Adrenal gland (tissue), 12 donors: Measurements from ENCODE around the gene KCNT2. TPM values are rescaled to one million over a fixed set of nuclear protein-coding genes. Genes with fewer than 3 reads are reported as not detected.
"Not testable (repeated sequence)": the region's sequence is repeated elsewhere in the genome, so short reads cannot be mapped to it uniquely, and the experiment has no call there.

Experiments used
- DNase-seq, 7 donors: peaks; one replicate each; pipeline ENCODE4 v3.0.0-alpha.2; 2019 to 2020
- H3K27ac ChIP-seq, 5 donors: fragments of 200-600 bp; sonication (generic) in 4 of 5; 1 replicate in 3 of 5; 2 replicates in 2 of 5; pipeline versions ENCODE4 v1.5.1 to v1.8.0; 2016 to 2020; ENCODE audit warnings: mild to moderate bottlenecking in 1 of 5
- H3K27me3 ChIP-seq: fragments of 200-600 bp; 2 replicates; pipeline ENCODE4 v1.8.0; 2021
- H3K36me3 ChIP-seq, 2 donors: fragments of 200-600 bp; replicated peaks in 1 of 2; 1 replicate in 1 of 2; 2 replicates in 1 of 2; pipeline versions ENCODE4 v1.5.1 to v1.8.0; 2018 to 2022
- H3K4me1 ChIP-seq, 2 donors: fragments of 200-600 bp; replicated peaks in 1 of 2; 1 replicate in 1 of 2; 2 replicates in 1 of 2; pipeline versions ENCODE4 v1.5.1 to v1.8.0; 2018 to 2021
- H3K4me3 ChIP-seq, 4 donors: fragments of 200-600 bp; sonication (generic) in 3 of 4; one replicate each; pipeline ENCODE4 v1.5.1; 2016 to 2018
- H3K9me3 ChIP-seq, 3 donors: fragments of 200-600 bp; sonication (generic) in 1 of 3; replicated peaks in 1 of 3; 1 replicate in 2 of 3; 2 replicates in 1 of 3; pipeline versions ENCODE4 v1.5.1 to v1.8.0; 2016 to 2021
- POLR2A ChIP-seq, 2 donors: fragments of 450-650 bp; IDR thresholded peaks; one replicate each; pipeline ENCODE4 v1.6.1; 2017; ENCODE audit warnings: antibody characterized with exemption in 2 of 2, mild to moderate bottlenecking in 2 of 2, moderate library complexity in 1 of 2
- WGBS, 4 donors: extraction: QIAGEN DNeasy Blood & Tissue Kit in 2 of 4; methylation state at CpG; one replicate each; pipeline versions ENCODE4 v1.1.5 to v1.1.7; 2013 to 2017; 5-methylcytosine and 5-hydroxymethylcytosine counted together
- intact Hi-C, 2 donors: fragments of 100-400 bp; cut with DNase I; formaldehyde crosslinking; loops; one replicate each; pipeline versions ENCODE4 v1.14.1 to v1.15.0; 2022 to 2023
- polyA plus RNA-seq, 3 donors: library from polyadenylated mRNA; stranded (reverse); fragments of 200-250 nt in 2 of 3; fragments of 350-450 nt in 1 of 3; fragmentation: Illumina TruSeq in 1 of 3; extraction: RNeasy Lipid Tissue Mini Kit (QIAGEN cat#74804) in 1 of 3; gene quantifications; one replicate each; pipeline ENCODE4 v1.2.3, GENCODE V29; 2013 to 2014
- total RNA-seq, 9 donors: library from RNA; depleted of rRNA in 4 of 9; stranded (reverse); fragments of >200 nt in 4 of 9; fragments of 120-200 nt in 1 of 9; fragmentation: NEBNext Ultra II Directional in 1 of 9; extraction: Animal tissue kit (Norgen Biotek cat#: 25700) in 1 of 9; gene quantifications; one replicate each; pipeline versions ENCODE4 v1.1.0 to v1.2.4, GENCODE V29; 2013 to 2023
- TF ChIP-seq, protein P1 (sequence below), 6 experiments: fragments of 450-650 bp in 4 of 6; fragments of 200-600 bp in 2 of 6; sonication (generic) in 1 of 6; IDR thresholded peaks; 1 replicate in 5 of 6; 2 replicates in 1 of 6; pipeline versions ENCODE4 v1.5.1 to v1.8.0; 2016 to 2021; ENCODE audit warnings: antibody characterized with exemption in 6 of 6, mild to moderate bottlenecking in 2 of 6, moderate library complexity in 1 of 6
- donor health status: healthy with polysubstance abuse.
- donor health status: Bipolar disorder and iron deficiency.
- donor health status: DM: yes; HTN: yes; CAD: no.
- donor health status: DM: no; HTN: no; CAD: no.
- donor health status: DM: no; HTN: no; CAD: no.
- donor health status: DM: yes; HTN: yes; CAD: no.

The KCNT2 gene
- total and polyA plus RNA-seq, 12 donors: 0.54 to 4.0 (median 1.2) TPM

DNA sequence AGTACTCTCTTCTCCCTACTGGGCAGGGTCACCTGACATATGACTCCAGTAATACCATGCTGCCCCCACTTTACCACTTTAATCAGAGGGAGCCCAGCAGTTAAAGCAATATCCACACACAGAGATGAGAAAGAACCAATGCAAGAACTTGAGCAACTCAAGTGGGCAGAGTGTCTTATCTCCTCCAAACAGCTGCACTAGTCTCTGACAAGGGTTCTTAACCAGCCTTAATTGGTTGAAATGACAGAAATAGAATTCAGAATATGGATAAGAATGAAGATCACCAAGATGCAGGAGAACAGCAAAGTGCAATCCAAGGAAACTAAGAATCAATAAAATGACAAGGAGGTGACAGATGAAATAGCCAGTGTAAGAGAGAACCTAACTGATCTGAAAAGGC, 91.0 kb downstream of the KCNT2 start:
- Histone ChIP-seq H3K9me3 (no peaks in the 10 kb centered on the region), H3K4me1 (no peaks in the 10 kb centered on the region), H3K36me3 (no peaks in the 10 kb centered on the region), H3K27ac (no peak overlapping the region), H3K4me3 (no peak overlapping the region), H3K27me3 (no peaks in the 10 kb centered on the region)
- DNase-seq: no peak
- intact Hi-C loops: no loop called here
- TF ChIP-seq POLR2A (IDR thresholded peaks at IDR 0.05): no peak

DNA sequence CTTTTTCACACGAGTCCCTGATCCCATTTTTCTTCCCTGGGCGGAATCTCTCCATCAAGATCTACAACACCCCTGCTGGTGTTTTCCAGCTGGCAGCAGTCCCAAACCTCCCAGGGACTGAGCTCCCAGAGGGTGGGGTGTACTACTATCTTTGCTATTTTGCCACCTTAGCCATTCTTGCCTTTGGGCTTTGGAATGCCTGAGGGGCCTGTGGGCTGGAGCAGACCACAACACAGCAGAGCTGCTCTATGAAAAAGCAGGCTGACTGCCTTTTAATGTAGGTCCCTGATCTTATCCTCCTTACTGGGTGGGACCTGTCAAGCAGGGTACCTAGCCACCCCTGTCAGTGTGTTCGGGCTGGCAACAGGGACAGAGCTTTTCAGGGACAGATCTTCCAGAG, 91.9 kb downstream of the KCNT2 start:
- WGBS, 4 donors: 57 to 72% (median 69%) methylated on average over 2 to 3 of the region's 3 CpGs
- H3K36me3 ChIP-seq: no peaks in the 10 kb centered on the region
- DNase-seq: no peak
- H3K4me3 ChIP-seq: no peak overlapping the region
- intact Hi-C loops: no loop called here
- H3K4me1 ChIP-seq: no peaks in the 10 kb centered on the region
- H3K27me3 ChIP-seq: no peaks in the 10 kb centered on the region
- no peaks in the 10 kb centered on the region for H3K9me3 ChIP-seq
- no peak overlapping the region for H3K27ac ChIP-seq
- TF ChIP-seq POLR2A (IDR thresholded peaks at IDR 0.05): no peak
- TF ChIP-seq, protein P1, sequence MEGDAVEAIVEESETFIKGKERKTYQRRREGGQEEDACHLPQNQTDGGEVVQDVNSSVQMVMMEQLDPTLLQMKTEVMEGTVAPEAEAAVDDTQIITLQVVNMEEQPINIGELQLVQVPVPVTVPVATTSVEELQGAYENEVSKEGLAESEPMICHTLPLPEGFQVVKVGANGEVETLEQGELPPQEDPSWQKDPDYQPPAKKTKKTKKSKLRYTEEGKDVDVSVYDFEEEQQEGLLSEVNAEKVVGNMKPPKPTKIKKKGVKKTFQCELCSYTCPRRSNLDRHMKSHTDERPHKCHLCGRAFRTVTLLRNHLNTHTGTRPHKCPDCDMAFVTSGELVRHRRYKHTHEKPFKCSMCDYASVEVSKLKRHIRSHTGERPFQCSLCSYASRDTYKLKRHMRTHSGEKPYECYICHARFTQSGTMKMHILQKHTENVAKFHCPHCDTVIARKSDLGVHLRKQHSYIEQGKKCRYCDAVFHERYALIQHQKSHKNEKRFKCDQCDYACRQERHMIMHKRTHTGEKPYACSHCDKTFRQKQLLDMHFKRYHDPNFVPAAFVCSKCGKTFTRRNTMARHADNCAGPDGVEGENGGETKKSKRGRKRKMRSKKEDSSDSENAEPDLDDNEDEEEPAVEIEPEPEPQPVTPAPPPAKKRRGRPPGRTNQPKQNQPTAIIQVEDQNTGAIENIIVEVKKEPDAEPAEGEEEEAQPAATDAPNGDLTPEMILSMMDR (IDR thresholded peaks at IDR 0.05): no peak

DNA sequence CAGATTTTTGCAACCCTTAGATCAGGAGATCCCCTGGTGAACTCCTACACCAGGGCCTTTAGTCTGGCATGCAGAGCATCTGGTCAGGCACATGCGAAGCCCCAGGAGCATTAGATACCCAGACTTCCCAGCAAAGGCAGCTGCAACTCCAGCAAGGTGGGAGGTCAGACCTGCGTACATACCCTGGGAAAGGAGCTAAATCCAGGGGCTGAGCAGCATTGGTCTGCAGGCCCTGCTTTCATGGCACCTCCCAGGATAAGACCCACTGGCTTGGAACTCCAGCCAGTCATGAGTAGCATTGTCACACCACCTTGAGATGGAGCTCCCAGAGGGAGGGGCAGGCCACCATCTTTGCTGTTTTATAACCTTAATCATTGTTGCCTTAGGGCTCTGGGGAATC, 92.3 kb downstream of the KCNT2 start:
- Histone ChIP-seq H3K36me3 (no peaks in the 10 kb centered on the region), H3K4me3 (no peak overlapping the region), H3K4me1 (no peaks in the 10 kb centered on the region), H3K9me3 (no peaks in the 10 kb centered on the region), H3K27me3 (no peaks in the 10 kb centered on the region), H3K27ac (no peak overlapping the region)
- WGBS, 4 donors: 76 to 100% (median 87%) methylated on average over 1 to 2 of the region's 2 CpGs
- TF ChIP-seq, protein P1 (IDR thresholded peaks at IDR 0.05): no peak
- no peak for TF ChIP-seq POLR2A (IDR thresholded peaks at IDR 0.05)
- no peak for DNase-seq
- intact Hi-C loops: no loop called here

DNA sequence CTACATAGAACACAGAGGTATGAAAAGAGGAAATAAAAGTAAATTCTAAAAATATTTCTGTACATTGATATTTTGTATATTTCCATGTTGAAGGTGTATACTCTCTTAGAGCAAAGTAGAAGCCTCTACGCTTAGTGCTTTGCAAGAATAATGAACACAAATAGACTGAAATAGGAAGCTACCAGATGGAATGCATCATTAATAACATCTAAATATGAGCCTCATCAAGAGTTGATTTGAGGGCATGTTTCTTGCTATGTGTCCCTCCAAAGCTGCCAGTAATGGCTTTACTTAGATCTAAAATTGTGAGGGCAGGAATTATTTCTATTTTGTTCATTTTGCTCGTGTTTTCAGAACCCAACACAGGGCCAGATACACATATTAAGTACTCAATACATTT, 94.4 kb downstream of the KCNT2 start:
- Histone ChIP-seq H3K27ac (no peak overlapping the region), H3K27me3 (no peaks in the 10 kb centered on the region), H3K4me3 (no peak overlapping the region), H3K36me3 (no peaks in the 10 kb centered on the region), H3K4me1 (no peaks in the 10 kb centered on the region), H3K9me3 (no peaks in the 10 kb centered on the region)
- TF ChIP-seq POLR2A (IDR thresholded peaks at IDR 0.05): no peak
- TF ChIP-seq, protein P1 (IDR thresholded peaks at IDR 0.05): no peak
- intact Hi-C loops: no loop called here
- 61 to 72% (median 68%) methylated on average over 2 of the region's 2 CpGs for WGBS, 4 donors
- no peak for DNase-seq

DNA sequence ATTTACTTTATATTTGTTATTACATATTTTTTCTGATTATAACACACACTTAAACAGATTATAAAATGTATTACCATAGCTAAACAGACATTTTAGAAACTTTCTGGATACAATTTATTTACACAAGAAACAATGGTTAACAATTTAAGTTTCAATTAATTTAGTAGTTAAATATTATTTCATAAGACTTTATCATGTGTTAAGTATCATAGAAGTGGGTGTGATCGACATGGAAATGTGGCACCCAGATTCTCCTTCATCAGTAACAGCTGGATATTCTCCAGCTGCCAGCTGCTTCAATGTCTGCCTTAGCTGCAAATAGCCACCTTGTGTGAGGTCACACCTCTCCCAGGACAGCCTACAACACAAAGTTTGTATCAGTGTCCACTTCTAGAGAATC, 97.8 kb downstream of the KCNT2 start:
- no peak for DNase-seq
- no peaks in the 10 kb centered on the region for H3K27me3 ChIP-seq
- WGBS, 4 donors: 71 to 91% (median 79%) methylated on average over 1 of the region's 1 CpG
- H3K36me3 ChIP-seq: no peaks in the 10 kb centered on the region
- H3K4me3 ChIP-seq: no peak overlapping the region
- H3K27ac ChIP-seq: no peak overlapping the region
- no peaks in the 10 kb centered on the region for H3K9me3 ChIP-seq
- no peaks in the 10 kb centered on the region for H3K4me1 ChIP-seq
- TF ChIP-seq POLR2A (IDR thresholded peaks at IDR 0.05): no peak
- TF ChIP-seq, protein P1 (IDR thresholded peaks at IDR 0.05): no peak
- intact Hi-C loops: no loop called here

DNA sequence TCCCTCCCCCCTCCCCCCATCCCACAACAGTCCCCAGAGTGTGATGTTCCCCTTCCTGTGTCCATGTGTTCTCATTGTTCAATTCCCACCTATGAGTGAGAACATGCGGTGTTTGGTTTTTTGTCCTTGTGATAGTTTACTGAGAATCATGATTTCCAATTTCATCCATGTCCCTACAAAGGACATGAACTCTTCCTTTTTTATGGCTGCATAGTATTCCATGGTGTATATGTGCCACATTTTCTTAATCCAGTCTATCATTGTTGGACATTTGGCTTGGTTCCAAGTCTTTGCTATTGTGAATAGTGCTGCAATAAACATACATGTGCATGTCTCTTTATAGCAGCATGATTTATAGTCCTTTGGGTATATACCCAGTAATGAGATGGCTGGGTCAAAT, 104.0 kb downstream of the KCNT2 start:
- intact Hi-C loops, H3K4me1 ChIP-seq, H3K9me3 ChIP-seq, H3K4me3 ChIP-seq, H3K27me3 ChIP-seq, H3K36me3 ChIP-seq, DNase-seq, H3K27ac ChIP-seq: not testable (repeated sequence)
- 86 to 100% (median 92%) methylated on average over 1 of the region's 1 CpG; no CpG with 5 or more reads in 1 of the 4 donors for WGBS, 4 donors
